Neural progenitor cell (in vitro differentiated cells): ENCODE measurements around the gene NRSN1.

Source experiments
- EZH2 ChIP-seq: fragments of 200-600 bp; sonication (generic); IDR thresholded peaks from 2 replicates; pipeline ENCODE4 v1.6.1; 2017; ENCODE audit warnings: antibody characterized with exemption, mild to moderate bottlenecking, moderate library complexity
- EZH2phosphoT487 ChIP-seq: fragments of 200-600 bp; sonication (generic); IDR thresholded peaks from 2 replicates; pipeline ENCODE4 v1.6.1; 2017; ENCODE audit warnings: antibody characterized with exemption
- TF ChIP-seq, protein P1 (sequence below): fragments of 200-600 bp; sonication (generic); IDR thresholded peaks from 2 replicates; pipeline ENCODE4 v1.5.1; 2017; ENCODE audit warnings: antibody characterized with exemption, mild to moderate bottlenecking

DNA sequence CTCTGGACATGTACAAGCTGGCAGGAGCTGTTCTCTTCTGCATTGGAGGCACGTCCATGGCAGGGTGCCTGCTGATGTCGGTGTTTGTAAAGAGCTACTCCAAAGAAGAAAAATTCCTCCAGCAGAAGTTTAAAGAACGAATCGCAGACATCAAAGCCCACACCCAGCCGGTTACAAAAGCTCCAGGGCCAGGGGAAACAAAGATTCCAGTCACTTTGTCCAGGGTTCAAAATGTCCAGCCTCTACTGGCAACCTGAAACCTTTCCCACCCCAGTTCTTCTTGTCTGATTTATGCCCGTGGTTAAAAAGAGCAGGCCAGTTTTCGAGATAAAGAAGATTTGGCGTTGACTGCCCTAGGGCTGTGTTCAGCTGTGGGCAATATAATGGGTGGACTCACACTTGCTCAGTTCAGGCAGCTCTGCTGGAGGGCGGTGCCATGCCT is 19.7 kb downstream of the NRSN1 start:
- TF ChIP-seq, protein P1, sequence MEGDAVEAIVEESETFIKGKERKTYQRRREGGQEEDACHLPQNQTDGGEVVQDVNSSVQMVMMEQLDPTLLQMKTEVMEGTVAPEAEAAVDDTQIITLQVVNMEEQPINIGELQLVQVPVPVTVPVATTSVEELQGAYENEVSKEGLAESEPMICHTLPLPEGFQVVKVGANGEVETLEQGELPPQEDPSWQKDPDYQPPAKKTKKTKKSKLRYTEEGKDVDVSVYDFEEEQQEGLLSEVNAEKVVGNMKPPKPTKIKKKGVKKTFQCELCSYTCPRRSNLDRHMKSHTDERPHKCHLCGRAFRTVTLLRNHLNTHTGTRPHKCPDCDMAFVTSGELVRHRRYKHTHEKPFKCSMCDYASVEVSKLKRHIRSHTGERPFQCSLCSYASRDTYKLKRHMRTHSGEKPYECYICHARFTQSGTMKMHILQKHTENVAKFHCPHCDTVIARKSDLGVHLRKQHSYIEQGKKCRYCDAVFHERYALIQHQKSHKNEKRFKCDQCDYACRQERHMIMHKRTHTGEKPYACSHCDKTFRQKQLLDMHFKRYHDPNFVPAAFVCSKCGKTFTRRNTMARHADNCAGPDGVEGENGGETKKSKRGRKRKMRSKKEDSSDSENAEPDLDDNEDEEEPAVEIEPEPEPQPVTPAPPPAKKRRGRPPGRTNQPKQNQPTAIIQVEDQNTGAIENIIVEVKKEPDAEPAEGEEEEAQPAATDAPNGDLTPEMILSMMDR = no peak
- TF ChIP-seq EZH2phosphoT487 = no peak
- no peak for TF ChIP-seq EZH2
